K562 (cell line): ENCODE data around the gene PSMD11. TPM values are rescaled to one million over a fixed set of nuclear protein-coding genes. Genes with fewer than 3 reads are reported as not detected.

Source experiments
- HDAC6 ChIP-seq: IDR thresholded peaks from 2 replicates; pipeline ENCODE4 v1.6.1; 2012; ENCODE audit warnings: low read depth, mild to moderate bottlenecking, control low read depth, inconsistent platforms, low read length, moderate library complexity
- HMGN3 ChIP-seq: IDR thresholded peaks from 2 replicates; pipeline ENCODE4 v1.6.1; 2011; ENCODE audit warnings: borderline replicate concordance, low read depth, mild to moderate bottlenecking, mixed read lengths, low read length; ENCODE audit not compliant: insufficient read length; ENCODE audit errors: extremely low read depth
- PHTF2 ChIP-seq: fragments of 250-450 bp; sonication (Bioruptor Pico); IDR thresholded peaks from 2 replicates; pipeline ENCODE4 v1.5.0; 2021; ENCODE audit warnings: mild to moderate bottlenecking
- TEAD2 ChIP-seq: fragments of 450-650 bp; IDR thresholded peaks from 2 replicates; pipeline ENCODE4 v1.6.1; 2016; ENCODE audit warnings: missing genetic modification characterization, control low read depth, missing compliant biosample characterization
- ZBTB8A ChIP-seq: fragments of 450-650 bp; IDR thresholded peaks from 2 replicates; pipeline ENCODE4 v1.6.1; 2018; ENCODE audit warnings: mild to moderate bottlenecking, moderate library complexity; ENCODE audit not compliant: partially characterized antibody
- ZNF165 ChIP-seq: fragments of 250-450 bp; sonication (Bioruptor Pico); IDR thresholded peaks from 2 replicates; pipeline ENCODE4 v1.4.0; 2020; ENCODE audit warnings: borderline replicate concordance
- polyA plus RNA-seq, 8 experiments: library from polyadenylated mRNA; depleted of rRNA in 4 of 8; stranded (reverse) in 5 of 8; unstranded in 3 of 8; fragments of >200 nt; fragmentation: Nextera tagmentation in 2 of 8; fragmentation: Illumina TruSeq in 1 of 8; extraction: Ambion mirVana in 2 of 8; extraction: Trizol in 1 of 8; gene quantifications; 2 replicates each; pipeline versions ENCODE4 v1.2.1 to v1.2.3, GENCODE V29; 2011 to 2014; ENCODE audit warnings: inconsistent platforms in 1 of 8, missing spikeins in 1 of 8
- total RNA-seq, 7 experiments: library from RNA; depleted of rRNA in 6 of 7; stranded (reverse); fragments of >200 nt in 6 of 7; fragmentation: Illumina TruSeq in 2 of 7; extraction: Trizol in 2 of 7; gene quantifications; 2 replicates each; pipeline versions ENCODE4 v1.2.1 to v1.2.3, GENCODE V29; 2011 to 2021; ENCODE audit warnings: low replicate concordance in 1 of 7
- TF ChIP-seq, protein P1 (sequence below), 3 experiments: fragments of 200-800 bp in 1 of 3; fragments of 250-450 bp in 1 of 3; fragments of 450-650 bp in 1 of 3; sonication (Bioruptor Pico) in 1 of 3; sonication (Bioruptor generic) in 1 of 3; formaldehyde crosslinking in 1 of 3; IDR thresholded peaks; 2 replicates each; pipeline versions ENCODE4 v1.6.1 to v1.8.0; 2016 to 2022; ENCODE audit warnings: mild to moderate bottlenecking in 2 of 3, missing genetic modification characterization in 2 of 3, missing compliant biosample characterization in 1 of 3, moderate library complexity in 1 of 3
- TF ChIP-seq, protein P2 (sequence below), 2 experiments: fragments of 450-650 bp; formaldehyde crosslinking in 1 of 2; IDR thresholded peaks; 2 replicates each; pipeline versions ENCODE4 v1.4.0 to v1.6.1; 2014 to 2020; ENCODE audit warnings: mild to moderate bottlenecking in 2 of 2, borderline replicate concordance in 1 of 2, low read depth in 1 of 2

Gene PSMD11
- total and polyA plus RNA-seq, 9 of the 15 experiments (the other 6 are each of a cell fraction or from before 2014, with no cell fraction given) = 104 to 378 (median 158) TPM

DNA sequence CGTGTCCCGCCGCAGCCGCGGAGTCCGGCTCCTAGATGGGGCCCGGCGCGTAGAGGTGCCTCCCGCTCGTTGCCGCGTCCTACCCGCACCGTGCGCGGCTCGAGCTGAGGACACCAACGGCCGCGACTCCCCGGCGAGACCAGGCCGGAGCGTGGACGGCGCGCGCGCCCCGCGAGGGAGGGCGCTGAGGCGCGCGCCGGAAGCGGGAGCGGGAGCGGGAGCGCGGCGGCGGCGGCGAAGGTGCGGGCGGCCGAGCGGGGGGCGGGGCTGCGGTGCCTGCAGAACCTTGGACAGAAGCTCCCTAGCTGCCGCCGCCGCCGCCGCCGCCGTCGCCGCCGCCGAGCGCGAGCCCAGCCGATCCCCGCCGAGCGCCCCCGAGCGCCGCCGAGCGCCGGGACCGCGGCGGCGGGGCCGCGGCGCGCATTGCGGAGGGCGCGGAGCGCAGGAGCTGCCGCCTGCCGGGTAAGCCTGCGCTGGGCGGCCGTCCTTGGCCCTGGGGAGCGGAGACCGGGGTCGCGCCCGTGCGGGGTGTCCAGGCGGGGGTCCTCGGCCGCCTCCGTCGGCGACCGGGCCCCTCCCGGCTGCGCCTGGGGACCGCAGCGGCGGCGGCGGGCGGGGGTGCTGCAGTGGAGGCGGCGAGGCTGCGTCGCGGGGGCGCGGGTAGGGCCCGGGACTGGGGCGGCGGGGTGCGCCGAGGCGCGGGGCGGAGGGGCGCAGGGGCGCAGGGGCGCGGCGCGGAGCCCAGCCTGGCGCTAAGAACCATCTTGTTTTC is 42.6 kb downstream of the PSMD11 start, which contains the start of gene CDK5R1 (continued):
- TF ChIP-seq, protein P1, sequence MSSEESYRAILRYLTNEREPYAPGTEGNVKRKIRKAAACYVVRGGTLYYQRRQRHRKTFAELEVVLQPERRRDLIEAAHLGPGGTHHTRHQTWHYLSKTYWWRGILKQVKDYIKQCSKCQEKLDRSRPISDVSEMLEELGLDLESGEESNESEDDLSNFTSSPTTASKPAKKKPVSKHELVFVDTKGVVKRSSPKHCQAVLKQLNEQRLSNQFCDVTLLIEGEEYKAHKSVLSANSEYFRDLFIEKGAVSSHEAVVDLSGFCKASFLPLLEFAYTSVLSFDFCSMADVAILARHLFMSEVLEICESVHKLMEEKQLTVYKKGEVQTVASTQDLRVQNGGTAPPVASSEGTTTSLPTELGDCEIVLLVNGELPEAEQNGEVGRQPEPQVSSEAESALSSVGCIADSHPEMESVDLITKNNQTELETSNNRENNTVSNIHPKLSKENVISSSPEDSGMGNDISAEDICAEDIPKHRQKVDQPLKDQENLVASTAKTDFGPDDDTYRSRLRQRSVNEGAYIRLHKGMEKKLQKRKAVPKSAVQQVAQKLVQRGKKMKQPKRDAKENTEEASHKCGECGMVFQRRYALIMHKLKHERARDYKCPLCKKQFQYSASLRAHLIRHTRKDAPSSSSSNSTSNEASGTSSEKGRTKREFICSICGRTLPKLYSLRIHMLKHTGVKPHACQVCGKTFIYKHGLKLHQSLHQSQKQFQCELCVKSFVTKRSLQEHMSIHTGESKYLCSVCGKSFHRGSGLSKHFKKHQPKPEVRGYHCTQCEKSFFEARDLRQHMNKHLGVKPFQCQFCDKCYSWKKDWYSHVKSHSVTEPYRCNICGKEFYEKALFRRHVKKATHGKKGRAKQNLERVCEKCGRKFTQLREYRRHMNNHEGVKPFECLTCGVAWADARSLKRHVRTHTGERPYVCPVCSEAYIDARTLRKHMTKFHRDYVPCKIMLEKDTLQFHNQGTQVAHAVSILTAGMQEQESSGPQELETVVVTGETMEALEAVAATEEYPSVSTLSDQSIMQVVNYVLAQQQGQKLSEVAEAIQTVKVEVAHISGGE (CRISPR knock-in tag; IDR thresholded peaks at IDR 0.05) = peak in 1 of 3 experiments; percentile 62; a peak in 2 of 6 replicates
- TF ChIP-seq HMGN3 = peak; percentile 22
- TF ChIP-seq ZBTB8A = no peak
- TF ChIP-seq PHTF2 (CRISPR knock-in tag) = no peak
- no peak for TF ChIP-seq TEAD2 (tag)
- TF ChIP-seq, protein P2, sequence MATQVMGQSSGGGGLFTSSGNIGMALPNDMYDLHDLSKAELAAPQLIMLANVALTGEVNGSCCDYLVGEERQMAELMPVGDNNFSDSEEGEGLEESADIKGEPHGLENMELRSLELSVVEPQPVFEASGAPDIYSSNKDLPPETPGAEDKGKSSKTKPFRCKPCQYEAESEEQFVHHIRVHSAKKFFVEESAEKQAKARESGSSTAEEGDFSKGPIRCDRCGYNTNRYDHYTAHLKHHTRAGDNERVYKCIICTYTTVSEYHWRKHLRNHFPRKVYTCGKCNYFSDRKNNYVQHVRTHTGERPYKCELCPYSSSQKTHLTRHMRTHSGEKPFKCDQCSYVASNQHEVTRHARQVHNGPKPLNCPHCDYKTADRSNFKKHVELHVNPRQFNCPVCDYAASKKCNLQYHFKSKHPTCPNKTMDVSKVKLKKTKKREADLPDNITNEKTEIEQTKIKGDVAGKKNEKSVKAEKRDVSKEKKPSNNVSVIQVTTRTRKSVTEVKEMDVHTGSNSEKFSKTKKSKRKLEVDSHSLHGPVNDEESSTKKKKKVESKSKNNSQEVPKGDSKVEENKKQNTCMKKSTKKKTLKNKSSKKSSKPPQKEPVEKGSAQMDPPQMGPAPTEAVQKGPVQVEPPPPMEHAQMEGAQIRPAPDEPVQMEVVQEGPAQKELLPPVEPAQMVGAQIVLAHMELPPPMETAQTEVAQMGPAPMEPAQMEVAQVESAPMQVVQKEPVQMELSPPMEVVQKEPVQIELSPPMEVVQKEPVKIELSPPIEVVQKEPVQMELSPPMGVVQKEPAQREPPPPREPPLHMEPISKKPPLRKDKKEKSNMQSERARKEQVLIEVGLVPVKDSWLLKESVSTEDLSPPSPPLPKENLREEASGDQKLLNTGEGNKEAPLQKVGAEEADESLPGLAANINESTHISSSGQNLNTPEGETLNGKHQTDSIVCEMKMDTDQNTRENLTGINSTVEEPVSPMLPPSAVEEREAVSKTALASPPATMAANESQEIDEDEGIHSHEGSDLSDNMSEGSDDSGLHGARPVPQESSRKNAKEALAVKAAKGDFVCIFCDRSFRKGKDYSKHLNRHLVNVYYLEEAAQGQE (IDR thresholded peaks at IDR 0.05; ENCODE audit: borderline replicate concordance) = peak; percentile 90
- TF ChIP-seq, protein P2 (CRISPR knock-in tag; IDR thresholded peaks at IDR 0.05; ENCODE audit: low read depth) = peak; percentile 95
- TF ChIP-seq HDAC6 = no peak
- no peak for TF ChIP-seq ZNF165
